Measurements from ENCODE around the gene ACSL3. TPM values are rescaled to one million over a fixed set of nuclear protein-coding genes. Genes with fewer than 3 reads are reported as not detected.

The ACSL3 gene
- total RNA-seq, 4 donors from 2014 or later, result 38.4 to 57.3 (median 53.5) TPM

GRCh38 chr2:222960126-222960525 is 99.3 kb downstream of the ACSL3 start:
- Histone ChIP-seq H3K9me3 (peaks cover 0 to 8% (median 1%) of the 10 kb centered on the region in 4 donors), H3K4me1 (no peaks in the 10 kb centered on the region), H3K4me3 (no peak overlapping the region), H3K27me3 (no peaks in the 10 kb centered on the region), H3K36me3 (no peaks in the 10 kb centered on the region), H3K27ac (no peak overlapping the region)
- no peak for DNase-seq (ENCODE audit: low spot score in 2 of 2)
- WGBS, 2 donors, result 65 to 76% methylated on average over 6 of the region's 6 CpGs
- TF ChIP-seq CTCF (IDR thresholded peaks at IDR 0.05) (no peak), POLR2A (IDR thresholded peaks at IDR 0.05) (no peak)

- TF ChIP-seq EP300 (IDR thresholded peaks at IDR 0.05) (no peak), POLR2A (IDR thresholded peaks at IDR 0.05) (no peak), CTCF (IDR thresholded peaks at IDR 0.05) (no peak)
- Histone ChIP-seq H3K27ac (no peak overlapping the region), H3K4me3 (no peak overlapping the region), H3K36me3 (no peaks in the 10 kb centered on the region), H3K9me3 (no peaks in the 10 kb centered on the region), H3K27me3 (no peaks in the 10 kb centered on the region), H3K4me1 (no peaks in the 10 kb centered on the region)
- no peak for DNase-seq (ENCODE audit: low spot score in 2 of 2)
- WGBS, 2 donors, result 81 to 86% methylated on average over 7 of the region's 7 CpGs
Measured at GRCh38 chr2:222963641-222964040, 102.8 kb downstream of the ACSL3 start.

GRCh38 chr2:222964376-222965031 is 103.7 kb downstream of the ACSL3 start:
- Histone ChIP-seq H3K27me3 (no peaks in the 10 kb centered on the region), H3K36me3 (no peaks in the 10 kb centered on the region), H3K4me3 (no peak overlapping the region), H3K4me1 (no peaks in the 10 kb centered on the region), H3K9me3 (no peaks in the 10 kb centered on the region), H3K27ac (no peak overlapping the region)
- 85 to 91% methylated on average over 11 of the region's 11 CpGs for WGBS, 2 donors
- TF ChIP-seq CTCF (IDR thresholded peaks at IDR 0.05), result no peak
- TF ChIP-seq EP300 (IDR thresholded peaks at IDR 0.05), result no peak
- TF ChIP-seq POLR2A (IDR thresholded peaks at IDR 0.05), result no peak
- DNase-seq (ENCODE audit: low spot score in 2 of 2), result no peak

- TF ChIP-seq CTCF (IDR thresholded peaks at IDR 0.05), result no peak
- TF ChIP-seq POLR2A (IDR thresholded peaks at IDR 0.05), result no peak
- no peak for TF ChIP-seq EP300 (IDR thresholded peaks at IDR 0.05)
- 86 to 100% methylated on average over 1 of the region's 1 CpG for WGBS, 2 donors
- H3K4me1 ChIP-seq, result no peaks in the 10 kb centered on the region
- H3K4me3 ChIP-seq, result no peak overlapping the region
- no peaks in the 10 kb centered on the region for H3K36me3 ChIP-seq
- DNase-seq (ENCODE audit: low spot score in 2 of 2), result no peak
- no peak overlapping the region for H3K27ac ChIP-seq
- no peaks in the 10 kb centered on the region for H3K9me3 ChIP-seq
- no peaks in the 10 kb centered on the region for H3K27me3 ChIP-seq
Measured at GRCh38 chr2:222965555-222965954, 104.7 kb downstream of the ACSL3 start.

- H3K4me1 ChIP-seq, result no peaks in the 10 kb centered on the region
- no peaks in the 10 kb centered on the region for H3K27me3 ChIP-seq
- H3K4me3 ChIP-seq, result no peak overlapping the region
- no peaks in the 10 kb centered on the region for H3K9me3 ChIP-seq
- WGBS, 2 donors, result 78 to 85% methylated on average over 6 of the region's 6 CpGs
- H3K27ac ChIP-seq, result no peak overlapping the region
- DNase-seq (ENCODE audit: low spot score in 2 of 2), result no peak
- no peak for TF ChIP-seq EP300 (IDR thresholded peaks at IDR 0.05)
- no peak for TF ChIP-seq CTCF (IDR thresholded peaks at IDR 0.05)
- TF ChIP-seq POLR2A (IDR thresholded peaks at IDR 0.05), result no peak
- H3K36me3 ChIP-seq, result no peaks in the 10 kb centered on the region
Measured at GRCh38 chr2:222968550-222969155, 107.8 kb downstream of the ACSL3 start.
